GM19035 (cell line): ENCODE results near the gene SLC22A2.

ENCODE experiments used
- ATAC-seq: cut with Tn5 transposase; IDR thresholded peaks from one replicate; pipeline ENCODE4 v1.9.1; 2021; ENCODE audit not compliant: unreplicated experiment

The SLC22A2 gene

GRCh38 chr6:160172704-160173103 is 85.9 kb downstream of the SLC22A2 start:
- ATAC-seq: no peak

GRCh38 chr6:160170018-160170680 is 88.5 kb downstream of the SLC22A2 start:
- no peak for ATAC-seq

GRCh38 chr6:160167604-160168399 is 90.8 kb downstream of the SLC22A2 start:
- ATAC-seq: no peak
